ENCODE measurements around the gene EFNA5.

DNA sequence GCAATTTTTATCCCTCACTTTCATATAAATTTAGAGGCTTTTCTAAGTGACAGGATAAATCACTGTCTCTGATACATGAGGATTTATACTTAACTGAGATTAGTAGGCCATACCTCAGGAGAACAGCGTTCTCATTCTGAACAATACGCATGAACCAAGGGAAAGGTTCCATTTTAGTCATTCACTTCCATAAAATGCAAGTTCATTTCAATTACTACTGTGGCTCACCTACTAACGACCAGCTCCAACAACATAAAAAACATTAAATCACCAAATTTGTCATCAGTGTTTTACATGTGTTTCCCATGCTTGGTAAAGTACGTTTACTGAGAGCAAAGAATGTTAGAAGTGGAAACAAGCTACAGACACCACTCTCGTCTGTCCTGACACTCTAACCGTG, 67.4 kb downstream of the EFNA5 start:
- TF ChIP-seq YY1 (IDR thresholded peaks at IDR 0.05; ENCODE audit: low read depth, low read length) = no peak
- TF ChIP-seq, protein P1, sequence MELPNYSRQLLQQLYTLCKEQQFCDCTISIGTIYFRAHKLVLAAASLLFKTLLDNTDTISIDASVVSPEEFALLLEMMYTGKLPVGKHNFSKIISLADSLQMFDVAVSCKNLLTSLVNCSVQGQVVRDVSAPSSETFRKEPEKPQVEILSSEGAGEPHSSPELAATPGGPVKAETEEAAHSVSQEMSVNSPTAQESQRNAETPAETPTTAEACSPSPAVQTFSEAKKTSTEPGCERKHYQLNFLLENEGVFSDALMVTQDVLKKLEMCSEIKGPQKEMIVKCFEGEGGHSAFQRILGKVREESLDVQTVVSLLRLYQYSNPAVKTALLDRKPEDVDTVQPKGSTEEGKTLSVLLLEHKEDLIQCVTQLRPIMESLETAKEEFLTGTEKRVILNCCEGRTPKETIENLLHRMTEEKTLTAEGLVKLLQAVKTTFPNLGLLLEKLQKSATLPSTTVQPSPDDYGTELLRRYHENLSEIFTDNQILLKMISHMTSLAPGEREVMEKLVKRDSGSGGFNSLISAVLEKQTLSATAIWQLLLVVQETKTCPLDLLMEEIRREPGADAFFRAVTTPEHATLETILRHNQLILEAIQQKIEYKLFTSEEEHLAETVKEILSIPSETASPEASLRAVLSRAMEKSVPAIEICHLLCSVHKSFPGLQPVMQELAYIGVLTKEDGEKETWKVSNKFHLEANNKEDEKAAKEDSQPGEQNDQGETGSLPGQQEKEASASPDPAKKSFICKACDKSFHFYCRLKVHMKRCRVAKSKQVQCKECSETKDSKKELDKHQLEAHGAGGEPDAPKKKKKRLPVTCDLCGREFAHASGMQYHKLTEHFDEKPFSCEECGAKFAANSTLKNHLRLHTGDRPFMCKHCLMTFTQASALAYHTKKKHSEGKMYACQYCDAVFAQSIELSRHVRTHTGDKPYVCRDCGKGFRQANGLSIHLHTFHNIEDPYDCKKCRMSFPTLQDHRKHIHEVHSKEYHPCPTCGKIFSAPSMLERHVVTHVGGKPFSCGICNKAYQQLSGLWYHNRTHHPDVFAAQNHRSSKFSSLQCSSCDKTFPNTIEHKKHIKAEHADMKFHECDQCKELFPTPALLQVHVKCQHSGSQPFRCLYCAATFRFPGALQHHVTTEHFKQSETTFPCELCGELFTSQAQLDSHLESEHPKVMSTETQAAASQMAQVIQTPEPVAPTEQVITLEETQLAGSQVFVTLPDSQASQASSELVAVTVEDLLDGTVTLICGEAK (IDR thresholded peaks at IDR 0.05; ENCODE audit: borderline replicate concordance) = no peak
- no peak for TF ChIP-seq MYC (IDR thresholded peaks at IDR 0.05; ENCODE audit: insufficient read depth, insufficient read length, insufficient replicate concordance, low read length, severe bottlenecking)
- no peak for TF ChIP-seq POLR2AphosphoS2 (IDR thresholded peaks at IDR 0.05; ENCODE audit: low read depth, low read length)
- no peak for TF ChIP-seq KAT2A (conservative IDR thresholded peaks at IDR 0.05; ENCODE audit: control insufficient read depth, low read depth, low read length)
- TF ChIP-seq EZH2 (IDR thresholded peaks at IDR 0.05; ENCODE audit: borderline replicate concordance, control insufficient read depth, low read depth, low read length) = no peak
- no peak for TF ChIP-seq SMC3 (IDR thresholded peaks at IDR 0.05; ENCODE audit: borderline replicate concordance, low read length)
- TF ChIP-seq, protein P2, sequence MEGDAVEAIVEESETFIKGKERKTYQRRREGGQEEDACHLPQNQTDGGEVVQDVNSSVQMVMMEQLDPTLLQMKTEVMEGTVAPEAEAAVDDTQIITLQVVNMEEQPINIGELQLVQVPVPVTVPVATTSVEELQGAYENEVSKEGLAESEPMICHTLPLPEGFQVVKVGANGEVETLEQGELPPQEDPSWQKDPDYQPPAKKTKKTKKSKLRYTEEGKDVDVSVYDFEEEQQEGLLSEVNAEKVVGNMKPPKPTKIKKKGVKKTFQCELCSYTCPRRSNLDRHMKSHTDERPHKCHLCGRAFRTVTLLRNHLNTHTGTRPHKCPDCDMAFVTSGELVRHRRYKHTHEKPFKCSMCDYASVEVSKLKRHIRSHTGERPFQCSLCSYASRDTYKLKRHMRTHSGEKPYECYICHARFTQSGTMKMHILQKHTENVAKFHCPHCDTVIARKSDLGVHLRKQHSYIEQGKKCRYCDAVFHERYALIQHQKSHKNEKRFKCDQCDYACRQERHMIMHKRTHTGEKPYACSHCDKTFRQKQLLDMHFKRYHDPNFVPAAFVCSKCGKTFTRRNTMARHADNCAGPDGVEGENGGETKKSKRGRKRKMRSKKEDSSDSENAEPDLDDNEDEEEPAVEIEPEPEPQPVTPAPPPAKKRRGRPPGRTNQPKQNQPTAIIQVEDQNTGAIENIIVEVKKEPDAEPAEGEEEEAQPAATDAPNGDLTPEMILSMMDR (IDR thresholded peaks at IDR 0.05 in 2 of 3, conservative IDR thresholded peaks at IDR 0.05 in 1 of 3; ENCODE audit: control insufficient read depth in 2 of 3, extremely low read depth in 1 of 3, insufficient read depth in 1 of 3, low read depth in 3 of 3, low read length in 3 of 3) = no peak
- TF ChIP-seq YBX1 (IDR thresholded peaks at IDR 0.05) = no peak
- no peak for TF ChIP-seq SP1 (IDR thresholded peaks at IDR 0.05; ENCODE audit: low read depth, low read length)
- no peak for TF ChIP-seq MYB (IDR thresholded peaks at IDR 0.05; ENCODE audit: borderline replicate concordance, low read depth, low read length)
- TF ChIP-seq FOXK2 (IDR thresholded peaks at IDR 0.05) = no peak
- TF ChIP-seq RCOR1 (conservative IDR thresholded peaks at IDR 0.05; ENCODE audit: low read depth, low read length) = no peak
- TF ChIP-seq POLR2A (IDR thresholded peaks at IDR 0.05; ENCODE audit: low read depth, low read length) = no peak
